ENCODE data around the gene ATP11A.

The ATP11A gene

GRCh38 chr13:112711528-112712265 lies 21.9 kb downstream of the ATP11A start:
- DNase-seq = peak; percentile 99

GRCh38 chr13:112712451-112713207 lies 22.8 kb downstream of the ATP11A start:
- no peak for DNase-seq

DNA sequence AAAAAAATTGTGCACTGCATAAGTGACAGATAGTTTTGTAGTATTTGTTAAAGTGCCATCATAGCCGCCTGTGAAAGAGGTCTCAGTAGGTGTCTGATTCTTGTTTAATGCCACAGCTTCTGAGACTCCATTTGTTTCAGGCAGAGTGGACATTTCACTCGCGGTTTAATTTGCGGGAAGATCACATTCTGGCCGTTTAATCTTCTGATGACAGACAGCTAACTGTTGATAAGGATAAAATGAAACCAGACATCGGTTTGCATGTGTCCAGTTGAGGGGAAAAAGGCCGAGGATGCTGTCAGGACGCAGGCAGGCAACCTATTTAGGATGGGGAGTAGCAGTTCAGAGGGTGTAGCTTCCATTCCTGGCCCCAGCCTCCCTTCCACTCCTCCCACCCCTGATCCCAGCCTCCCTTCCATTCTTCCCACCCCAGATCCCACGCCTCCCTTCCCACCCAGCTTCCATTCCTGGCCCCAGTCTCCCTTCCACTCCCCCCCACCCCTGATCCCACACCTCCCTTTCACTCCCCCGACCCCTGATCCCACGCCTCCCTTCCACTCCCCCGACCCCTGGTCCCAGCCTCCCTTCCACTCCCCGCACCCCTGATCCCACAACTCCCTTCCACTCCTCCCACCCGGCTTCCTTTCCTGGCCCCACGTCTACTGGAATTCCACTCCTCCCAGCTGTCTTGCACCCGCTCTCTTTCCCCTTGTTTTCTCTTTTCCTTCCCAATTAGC lies 23.8 kb downstream of the ATP11A start:
- DNase-seq = peak; percentile 56

DNA sequence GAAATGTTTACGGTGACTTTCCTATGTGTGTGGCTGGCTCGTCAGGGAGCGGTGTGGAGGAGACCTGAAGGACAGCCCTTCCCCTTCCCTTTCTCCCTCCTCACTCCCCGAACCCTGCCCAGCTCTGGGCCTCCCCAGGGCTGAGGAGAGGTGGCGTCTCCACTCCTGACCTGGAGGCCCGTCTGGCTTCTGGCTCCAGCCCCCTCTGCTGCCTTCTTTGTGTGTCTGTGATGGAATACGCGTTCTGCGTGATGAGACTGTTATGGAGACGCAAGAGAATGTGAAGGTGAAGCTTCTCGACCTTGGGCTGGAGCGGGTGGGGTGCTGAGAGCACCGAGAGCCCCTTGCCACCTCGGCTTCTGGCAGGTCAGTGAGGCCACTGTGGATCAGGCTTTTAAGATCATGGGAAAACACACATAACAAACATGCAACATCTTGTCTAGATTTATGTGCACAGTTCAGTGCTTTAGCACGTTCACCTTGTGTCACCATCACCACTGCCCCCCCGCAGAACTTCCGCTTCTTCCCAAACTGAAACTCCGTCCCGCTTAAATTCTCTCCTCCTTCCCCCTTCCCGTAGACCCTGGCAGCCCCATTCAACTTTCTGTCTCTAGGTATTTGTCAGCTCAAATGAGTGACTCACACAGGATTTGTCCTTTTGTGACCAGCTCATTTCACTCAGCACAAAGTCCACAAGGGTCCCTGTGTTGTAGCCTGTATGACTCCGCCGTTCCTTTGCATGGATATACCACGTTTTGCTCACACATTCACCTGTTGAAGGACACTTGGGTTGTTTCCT lies 24.7 kb downstream of the ATP11A start:
- DNase-seq = no peak

GRCh38 chr13:112715210-112715609 lies 25.4 kb downstream of the ATP11A start:
- DNase-seq = no peak

GRCh38 chr13:112715715-112716460 lies 26.1 kb downstream of the ATP11A start:
- no peak for DNase-seq

DNA sequence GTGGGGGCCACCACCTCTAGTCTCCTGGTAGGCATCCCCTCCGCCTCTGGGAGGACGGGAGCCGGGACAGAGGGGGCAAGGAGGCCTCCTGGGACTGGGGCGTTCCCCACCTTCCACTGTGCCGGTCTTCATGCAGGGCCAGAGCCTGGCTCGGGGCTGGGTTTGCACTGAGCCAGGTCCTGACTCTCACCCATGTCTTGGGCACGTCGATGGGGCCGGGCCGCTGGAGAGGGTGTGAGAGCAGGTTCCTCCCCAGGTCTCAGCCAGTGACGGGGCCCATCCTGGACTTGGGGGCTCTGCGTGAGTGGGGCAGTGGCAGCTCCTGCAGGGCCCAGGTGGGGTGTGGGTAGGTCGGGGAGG lies 26.6 kb downstream of the ATP11A start:
- DNase-seq = no peak

GRCh38 chr13:112716841-112717520 lies 27.1 kb downstream of the ATP11A start:
- no peak for DNase-seq

DNA sequence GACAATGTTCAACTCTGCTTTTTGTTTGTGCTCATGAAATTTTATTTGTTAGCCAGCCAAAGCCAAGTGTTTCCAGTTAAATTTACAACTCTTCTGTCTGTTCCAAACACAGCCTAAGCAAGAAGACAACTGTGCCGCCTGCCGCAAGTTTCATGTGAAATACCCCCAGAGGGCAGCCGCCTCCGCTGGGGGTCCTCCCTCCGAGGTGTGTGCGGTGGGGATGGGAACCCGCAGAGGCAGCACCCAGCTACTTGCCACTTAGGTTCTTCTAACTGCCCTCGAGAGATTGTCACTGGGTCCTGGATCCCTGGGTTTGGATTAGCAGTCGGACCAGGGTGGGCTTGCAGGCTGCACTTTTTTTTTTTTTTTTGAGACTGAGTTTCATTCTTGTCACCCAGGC lies 28.5 kb downstream of the ATP11A start:
- no peak for DNase-seq

- DNase-seq = peak; percentile 51
Measured at GRCh38 chr13:112719016-112719415, 29.2 kb downstream of the ATP11A start.

- DNase-seq = no peak
Measured at GRCh38 chr13:112719556-112719955, 29.7 kb downstream of the ATP11A start.

- no peak for DNase-seq
Measured at GRCh38 chr13:112720251-112720650, 30.4 kb downstream of the ATP11A start.

DNA sequence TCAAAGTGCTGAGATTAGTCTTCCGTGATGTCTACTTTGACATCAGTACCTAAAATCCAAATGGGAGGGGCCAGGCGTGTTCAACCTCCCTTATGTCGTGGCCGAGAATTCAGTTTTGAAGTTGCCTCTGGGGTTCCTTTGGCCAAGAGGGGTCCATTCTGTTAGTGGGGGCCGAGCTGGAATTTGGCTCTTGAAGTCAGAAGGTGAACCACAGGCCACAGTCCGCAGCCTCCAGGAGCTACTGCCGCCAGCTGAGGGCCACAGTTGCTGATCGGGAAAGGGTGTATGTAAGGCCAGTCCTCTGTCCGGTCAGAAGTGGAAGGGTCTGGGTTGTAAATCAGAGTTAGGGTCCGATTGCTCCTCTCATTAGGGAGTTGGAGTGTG lies 31.0 kb downstream of the ATP11A start:
- DNase-seq = no peak

DNA sequence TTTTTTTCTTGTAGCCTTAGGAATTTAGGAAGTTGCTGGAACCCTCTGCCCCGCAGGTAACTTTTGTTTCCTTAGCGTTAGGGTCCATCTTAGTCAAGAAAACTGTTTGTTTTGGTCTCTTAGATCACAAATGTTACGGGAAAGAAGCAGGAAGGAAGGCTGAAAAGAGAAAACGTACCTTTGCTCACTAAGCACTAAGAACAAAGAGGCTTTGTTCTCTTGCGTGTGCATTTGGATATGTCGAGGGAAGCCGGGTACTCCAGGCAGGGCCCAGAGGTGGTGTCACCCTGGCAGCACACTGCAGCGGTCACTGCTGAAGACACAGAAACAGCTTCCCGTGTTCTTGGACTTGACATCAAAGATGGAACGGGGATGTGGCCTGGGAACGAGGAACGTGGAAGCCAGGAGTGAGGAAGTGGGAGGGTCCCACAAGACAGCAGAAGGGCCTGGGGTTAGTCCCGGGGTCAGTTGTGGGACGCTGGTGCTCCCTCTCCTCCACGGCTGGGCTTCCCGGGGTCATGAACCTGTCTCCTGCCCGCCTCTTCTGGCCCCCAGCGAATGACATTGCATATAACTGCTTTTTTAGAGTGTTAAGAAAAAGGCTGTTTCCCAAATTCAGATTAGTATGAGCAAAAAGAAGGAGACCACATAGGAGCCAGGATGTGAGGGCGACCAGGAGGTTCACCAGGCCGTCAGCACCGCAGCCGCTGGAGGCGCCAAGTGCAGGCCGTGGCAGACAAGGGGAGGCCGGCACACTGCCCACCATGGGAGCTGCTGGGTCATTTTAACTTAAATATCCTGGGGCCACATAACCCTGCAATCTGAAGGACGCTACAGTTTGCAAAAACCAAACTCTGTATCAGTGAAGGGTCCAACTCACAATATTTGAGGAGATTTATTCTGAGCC lies 31.6 kb downstream of the ATP11A start:
- DNase-seq = no peak

DNA sequence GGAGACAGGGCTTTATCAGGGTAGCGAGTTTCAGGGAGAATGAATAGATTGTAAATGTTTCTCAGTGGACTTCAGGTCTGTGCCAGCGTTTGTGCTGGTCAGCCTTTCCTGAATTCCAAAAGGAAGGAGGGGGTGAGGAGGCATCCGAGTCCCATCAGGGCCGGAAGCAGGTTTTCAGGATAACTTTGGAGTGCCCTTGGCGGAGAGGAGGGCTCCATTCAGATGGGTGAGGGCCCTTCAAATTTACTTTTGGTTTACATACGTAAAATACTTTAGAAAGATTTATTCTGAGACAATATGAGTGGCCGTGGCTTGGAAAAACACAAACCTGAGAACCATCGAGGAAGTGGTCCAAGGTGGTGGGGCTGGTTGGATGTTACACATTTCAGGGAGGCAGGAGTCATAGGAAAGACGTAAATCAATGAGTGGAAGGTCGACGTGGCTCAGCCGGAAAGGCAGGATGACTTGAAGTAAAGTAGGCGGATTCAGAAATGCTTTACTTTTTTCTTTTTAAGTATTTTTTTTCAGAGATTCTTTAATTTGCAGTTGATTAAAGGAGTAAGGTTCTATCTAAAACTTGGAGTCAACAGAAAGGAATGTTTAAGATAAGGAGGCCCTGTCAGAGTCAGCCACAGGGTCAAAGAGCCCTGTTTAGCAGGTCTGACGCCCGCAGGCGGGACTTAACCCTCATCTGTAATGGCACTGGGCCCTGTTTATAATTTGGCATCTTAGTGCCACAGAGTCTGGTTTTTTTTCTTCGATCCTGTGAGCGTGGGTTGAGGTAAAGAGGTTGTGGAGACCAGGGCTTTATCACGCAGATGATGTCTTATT lies 32.8 kb downstream of the ATP11A start:
- peak; percentile 99 for DNase-seq

DNA sequence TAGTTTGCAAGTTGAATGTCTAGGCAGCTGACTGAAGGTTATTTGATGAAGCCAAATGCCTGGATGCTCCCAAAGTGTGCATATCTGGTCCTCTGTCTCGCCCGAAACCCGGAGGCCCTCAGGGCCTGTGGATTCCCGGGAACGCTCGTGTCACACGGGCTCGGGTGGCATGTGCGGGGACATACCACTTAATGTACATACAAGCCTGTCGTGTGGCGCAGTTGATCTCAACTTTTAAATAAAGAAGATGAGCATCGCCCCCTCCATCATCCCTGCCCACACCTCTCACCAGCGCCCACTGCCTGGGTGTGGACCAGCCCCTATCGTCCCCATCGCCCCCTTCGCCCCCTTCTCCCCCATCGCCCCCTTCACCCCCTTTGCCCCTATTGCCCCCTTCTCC lies 33.9 kb downstream of the ATP11A start:
- no peak for DNase-seq

DNA sequence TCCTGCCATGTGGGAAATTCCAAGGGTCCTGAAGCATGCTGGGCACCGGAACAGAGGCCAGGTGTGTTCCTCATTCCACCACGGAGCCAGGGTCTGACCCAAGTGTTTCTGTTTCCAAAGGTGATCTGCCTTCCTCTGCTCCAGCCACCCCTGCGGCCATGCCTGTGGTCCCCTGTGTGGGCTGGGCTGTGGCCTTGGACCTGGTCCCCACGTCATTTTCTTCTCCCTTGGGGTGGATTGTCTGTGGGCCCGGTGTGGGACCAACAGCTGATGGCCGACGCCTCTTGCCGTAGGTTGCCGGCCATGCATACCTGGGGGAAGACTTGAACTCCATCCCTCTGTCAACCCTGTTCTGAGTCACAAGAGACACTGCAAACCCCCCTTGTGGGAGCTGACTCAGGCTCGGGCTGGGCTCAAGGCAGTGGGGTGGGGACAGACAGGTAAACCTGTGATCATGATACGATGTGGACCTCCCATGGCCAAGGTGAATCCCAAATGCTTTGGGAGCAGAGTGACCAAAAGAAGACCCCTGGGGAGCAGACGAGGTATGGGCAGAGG lies 35.0 kb downstream of the ATP11A start:
- DNase-seq = no peak

GRCh38 chr13:112725346-112726015 lies 35.6 kb downstream of the ATP11A start:
- DNase-seq = no peak

Measured in NCI-H226 (cell line).